ENCODE results near the gene CNTN4.
"Not testable (repeated sequence)": the region's sequence is repeated elsewhere in the genome, so short reads cannot be mapped to it uniquely, and the experiment has no call there.

CNTN4 gene

GRCh38 chr3:2098398-2099027 is at the start of gene CNTN4:
Gene CNTN4 (plus strand): TSS chr3:2098866.
- Mint-ChIP-seq H3K27ac (no peak within 1 kb of the TSS), H3K27me3 (peaks cover 34% of the 10 kb centered on the region), H3K36me3 (no peaks in the 10 kb centered on the region), H3K4me1 (ENCODE audit: low read depth) (peaks cover 10% of the 10 kb centered on the region), H3K9me3 (ENCODE audit: low read depth) (peaks cover 3% of the 10 kb centered on the region), H3K4me3 (peak within 1 kb of the TSS; percentile 60)

- Mint-ChIP-seq H3K4me1 (ENCODE audit: low read depth) (no peaks in the 10 kb centered on the region), H3K4me3 (no peak overlapping the region), H3K27ac (no peak overlapping the region), H3K27me3 (no peaks in the 10 kb centered on the region), H3K9me3 (ENCODE audit: low read depth) (no peaks in the 10 kb centered on the region), H3K36me3 (no peaks in the 10 kb centered on the region)
Observed at GRCh38 chr3:2061360-2061759, 37.3 kb upstream of the CNTN4 start.

GRCh38 chr3:2071531-2071930 is 27.1 kb upstream of the CNTN4 start:
- Mint-ChIP-seq H3K27me3 (no peaks in the 10 kb centered on the region), H3K4me3 (no peak overlapping the region), H3K36me3 (no peaks in the 10 kb centered on the region), H3K4me1 (ENCODE audit: low read depth) (no peaks in the 10 kb centered on the region), H3K9me3 (ENCODE audit: low read depth) (no peaks in the 10 kb centered on the region), H3K27ac (no peak overlapping the region)

- no peaks in the 10 kb centered on the region for H3K4me1 Mint-ChIP-seq (ENCODE audit: low read depth)
- no peak overlapping the region for H3K4me3 Mint-ChIP-seq
- H3K27ac Mint-ChIP-seq = no peak overlapping the region
- no peaks in the 10 kb centered on the region for H3K36me3 Mint-ChIP-seq
- H3K27me3 Mint-ChIP-seq = no peaks in the 10 kb centered on the region
- H3K9me3 Mint-ChIP-seq (ENCODE audit: low read depth) = peaks cover 6% of the 10 kb centered on the region
Observed at GRCh38 chr3:2078821-2079220, 19.8 kb upstream of the CNTN4 start.

- Mint-ChIP-seq H3K27me3 (no peaks in the 10 kb centered on the region), H3K27ac (no peak overlapping the region), H3K4me1 (ENCODE audit: low read depth) (no peaks in the 10 kb centered on the region), H3K9me3 (ENCODE audit: low read depth) (peaks cover 6% of the 10 kb centered on the region), H3K4me3 (no peak overlapping the region), H3K36me3 (no peaks in the 10 kb centered on the region)
Observed at GRCh38 chr3:2082871-2083480, 15.7 kb upstream of the CNTN4 start.

- not testable (repeated sequence) for H3K27me3 Mint-ChIP-seq; H3K27ac Mint-ChIP-seq; H3K9me3 Mint-ChIP-seq (ENCODE audit: low read depth); H3K4me1 Mint-ChIP-seq (ENCODE audit: low read depth); H3K36me3 Mint-ChIP-seq; H3K4me3 Mint-ChIP-seq
Observed at GRCh38 chr3:2083558-2083957, 15.1 kb upstream of the CNTN4 start.

- no peak overlapping the region for H3K4me3 Mint-ChIP-seq
- no peaks in the 10 kb centered on the region for H3K36me3 Mint-ChIP-seq
- peaks cover 2% of the 10 kb centered on the region for H3K27me3 Mint-ChIP-seq
Observed at GRCh38 chr3:2090095-2090911, 8.4 kb upstream of the CNTN4 start.

GRCh38 chr3:2092758-2093157 is 5.9 kb upstream of the CNTN4 start:
- Mint-ChIP-seq H3K4me1 (ENCODE audit: low read depth) (peaks cover 4% of the 10 kb centered on the region), H3K4me3 (no peak overlapping the region), H3K27me3 (peaks cover 14% of the 10 kb centered on the region), H3K27ac (no peak overlapping the region), H3K9me3 (ENCODE audit: low read depth) (peaks cover 5% of the 10 kb centered on the region), H3K36me3 (no peaks in the 10 kb centered on the region)

More at GRCh38 chr3:2090095-2090911, 8.4 kb upstream of the CNTN4 start:
- Mint-ChIP-seq H3K4me1 (ENCODE audit: low read depth) (no peaks in the 10 kb centered on the region), H3K27ac (no peak overlapping the region), H3K9me3 (ENCODE audit: low read depth) (peaks cover 5% of the 10 kb centered on the region)

GRCh38 chr3:2094941-2095340 is 3.7 kb upstream of the CNTN4 start:
- peaks cover 5% of the 10 kb centered on the region for H3K9me3 Mint-ChIP-seq (ENCODE audit: low read depth)
- peaks cover 19% of the 10 kb centered on the region for H3K27me3 Mint-ChIP-seq

GRCh38 chr3:2096216-2096615 is 2.5 kb upstream of the CNTN4 start:
- no peak overlapping the region for H3K4me3 Mint-ChIP-seq
- H3K9me3 Mint-ChIP-seq (ENCODE audit: low read depth) = peaks cover 5% of the 10 kb centered on the region
- no peaks in the 10 kb centered on the region for H3K36me3 Mint-ChIP-seq
- H3K4me1 Mint-ChIP-seq (ENCODE audit: low read depth) = peaks cover 10% of the 10 kb centered on the region
- no peak overlapping the region for H3K27ac Mint-ChIP-seq
- H3K27me3 Mint-ChIP-seq = peaks cover 31% of the 10 kb centered on the region

More at GRCh38 chr3:2094941-2095340, 3.7 kb upstream of the CNTN4 start:
- H3K4me1 Mint-ChIP-seq (ENCODE audit: low read depth) = peaks cover 9% of the 10 kb centered on the region
- no peaks in the 10 kb centered on the region for H3K36me3 Mint-ChIP-seq
- no peak overlapping the region for H3K27ac Mint-ChIP-seq
- no peak overlapping the region for H3K4me3 Mint-ChIP-seq

- Mint-ChIP-seq H3K4me1 (ENCODE audit: low read depth) (peaks cover 10% of the 10 kb centered on the region), H3K36me3 (no peaks in the 10 kb centered on the region), H3K27ac (no peak overlapping the region), H3K9me3 (ENCODE audit: low read depth) (peaks cover 5% of the 10 kb centered on the region), H3K4me3 (peak overlapping the region; percentile 57), H3K27me3 (peaks cover 34% of the 10 kb centered on the region)
Observed at GRCh38 chr3:2097641-2098191, 950 bp upstream of the CNTN4 start.

- no peaks in the 10 kb centered on the region for H3K9me3 Mint-ChIP-seq (ENCODE audit: low read depth)
- H3K27me3 Mint-ChIP-seq = peaks cover 34% of the 10 kb centered on the region
- no peak overlapping the region for H3K4me3 Mint-ChIP-seq
- no peak overlapping the region for H3K27ac Mint-ChIP-seq
- no peaks in the 10 kb centered on the region for H3K36me3 Mint-ChIP-seq
- peaks cover 10% of the 10 kb centered on the region for H3K4me1 Mint-ChIP-seq (ENCODE audit: low read depth)
Observed at GRCh38 chr3:2099028-2099671, 484 bp downstream of the CNTN4 start.

GRCh38 chr3:2099779-2100191 is 1.1 kb downstream of the CNTN4 start:
- Mint-ChIP-seq H3K4me3 (peak overlapping the region; percentile 60), H3K36me3 (no peaks in the 10 kb centered on the region), H3K27me3 (peaks cover 31% of the 10 kb centered on the region), H3K9me3 (ENCODE audit: low read depth) (no peaks in the 10 kb centered on the region), H3K4me1 (ENCODE audit: low read depth) (peaks cover 10% of the 10 kb centered on the region), H3K27ac (no peak overlapping the region)

GRCh38 chr3:2106438-2106837 is 7.8 kb downstream of the CNTN4 start:
- H3K27ac Mint-ChIP-seq = no peak overlapping the region
- H3K4me3 Mint-ChIP-seq = no peak overlapping the region
- no peaks in the 10 kb centered on the region for H3K36me3 Mint-ChIP-seq
- H3K27me3 Mint-ChIP-seq = peaks cover 3% of the 10 kb centered on the region
- H3K9me3 Mint-ChIP-seq (ENCODE audit: low read depth) = peaks cover 4% of the 10 kb centered on the region
- H3K4me1 Mint-ChIP-seq (ENCODE audit: low read depth) = no peaks in the 10 kb centered on the region

Measured in activated naive CD8-positive, alpha-beta T cell (primary cell).